Stimulated activated memory B cell treated with anti-CD40 and anti-IgM and Interleukin-4, amounts not matched to agents 10 μg/mL and 1 μg/mL and 100 μg/mL, for 72 hours (primary cell): ENCODE measurements around the gene AMIGO2.
"Not testable (repeated sequence)": the region's sequence is repeated elsewhere in the genome, so short reads cannot be mapped to it uniquely, and the experiment has no call there.

ENCODE experiments used
- ATAC-seq: fragments of 150-1000 bp; cut with Tn5 transposase; 2 replicates; pipeline ENCODE4 v1.10.0; 2021
- H3K27ac Mint-ChIP-seq: one replicate; pipeline ENCODE4 v1.8.0; 2022; ENCODE audit warnings: mild to moderate bottlenecking, mixed read lengths
- H3K27me3 Mint-ChIP-seq: one replicate; pipeline ENCODE4 v1.8.0; 2022; ENCODE audit warnings: mixed read lengths
- H3K36me3 Mint-ChIP-seq: one replicate; pipeline ENCODE4 v1.8.0; 2022; ENCODE audit warnings: mixed read lengths
- H3K4me1 Mint-ChIP-seq: one replicate; pipeline ENCODE4 v1.8.0; 2022; ENCODE audit warnings: mixed read lengths
- H3K4me3 Mint-ChIP-seq: one replicate; pipeline ENCODE4 v1.8.0; 2022; ENCODE audit warnings: mild to moderate bottlenecking, moderate library complexity, mixed read lengths
- H3K9me3 Mint-ChIP-seq: one replicate; pipeline ENCODE4 v1.8.0; 2022; ENCODE audit warnings: mixed read lengths

AMIGO2 gene, protein sequence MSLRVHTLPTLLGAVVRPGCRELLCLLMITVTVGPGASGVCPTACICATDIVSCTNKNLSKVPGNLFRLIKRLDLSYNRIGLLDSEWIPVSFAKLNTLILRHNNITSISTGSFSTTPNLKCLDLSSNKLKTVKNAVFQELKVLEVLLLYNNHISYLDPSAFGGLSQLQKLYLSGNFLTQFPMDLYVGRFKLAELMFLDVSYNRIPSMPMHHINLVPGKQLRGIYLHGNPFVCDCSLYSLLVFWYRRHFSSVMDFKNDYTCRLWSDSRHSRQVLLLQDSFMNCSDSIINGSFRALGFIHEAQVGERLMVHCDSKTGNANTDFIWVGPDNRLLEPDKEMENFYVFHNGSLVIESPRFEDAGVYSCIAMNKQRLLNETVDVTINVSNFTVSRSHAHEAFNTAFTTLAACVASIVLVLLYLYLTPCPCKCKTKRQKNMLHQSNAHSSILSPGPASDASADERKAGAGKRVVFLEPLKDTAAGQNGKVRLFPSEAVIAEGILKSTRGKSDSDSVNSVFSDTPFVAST

GRCh38 chr12:47079468-47079980, at the start of gene AMIGO2, which contains the start of gene PCED1B:
AMIGO2 (minus strand) TSS chr12:47079959; CDS start chr12:47079002, 957 bp downstream.
PCED1B (plus strand) TSS chr12:47079621; CDS start chr12:47235064, 155,443 bp downstream.
- H3K4me1 Mint-ChIP-seq, result peaks cover 51% of the 10 kb centered on the region
- peak; percentile 73 for ATAC-seq
- peak within 1 kb of the TSS; percentile 98 for H3K4me3 Mint-ChIP-seq
- no peaks in the 10 kb centered on the region for H3K27me3 Mint-ChIP-seq
- no peaks in the 10 kb centered on the region for H3K9me3 Mint-ChIP-seq
- H3K27ac Mint-ChIP-seq, result peak within 1 kb of the TSS; percentile 92
- H3K36me3 Mint-ChIP-seq, result peaks cover 11% of the 10 kb centered on the region

DNA sequence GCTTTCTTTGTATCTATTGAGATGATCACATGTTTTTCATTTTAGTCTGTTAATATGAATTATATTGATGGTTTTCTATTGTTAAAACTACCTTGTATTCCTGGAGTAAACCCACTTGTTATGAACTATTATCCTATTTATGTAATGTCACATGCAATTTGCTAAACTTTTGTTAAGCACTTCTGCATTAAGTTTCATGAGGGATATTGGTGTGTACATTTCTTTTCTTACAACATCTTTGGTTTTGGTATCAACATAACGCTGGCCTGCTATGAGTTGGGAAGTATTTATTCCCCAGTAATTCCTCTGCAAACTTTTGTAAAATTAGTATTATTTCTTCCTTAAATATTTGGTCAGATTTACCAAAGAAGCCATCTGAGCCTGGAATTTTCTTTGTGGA, 46.5 kb upstream of the AMIGO2 start:
- no peaks in the 10 kb centered on the region for H3K9me3 Mint-ChIP-seq
- ATAC-seq, result no peak
- no peaks in the 10 kb centered on the region for H3K27me3 Mint-ChIP-seq
- H3K36me3 Mint-ChIP-seq, result peaks cover 25% of the 10 kb centered on the region
- H3K4me3 Mint-ChIP-seq, result no peak overlapping the region
- no peak overlapping the region for H3K27ac Mint-ChIP-seq
- H3K4me1 Mint-ChIP-seq, result peaks cover 22% of the 10 kb centered on the region

DNA sequence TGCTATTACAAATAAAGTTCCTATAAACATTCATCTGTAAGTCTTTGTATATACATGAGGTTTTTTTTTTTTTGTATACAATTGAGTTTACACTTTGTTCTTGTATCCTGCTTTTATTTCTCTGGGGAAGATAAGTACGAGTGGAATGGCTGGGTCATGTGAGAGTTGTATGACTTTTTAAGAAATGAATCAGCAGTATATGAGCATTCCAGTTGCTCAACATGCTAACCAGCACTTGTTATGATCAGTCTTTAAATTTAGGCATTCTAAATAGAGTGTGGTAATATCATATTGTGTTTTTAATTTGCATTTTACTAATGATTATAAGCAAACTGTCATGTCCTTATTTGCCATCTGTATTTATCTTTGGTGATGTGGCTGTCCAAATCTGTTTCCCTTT, 44.7 kb upstream of the AMIGO2 start:
- Mint-ChIP-seq H3K4me3 (no peak overlapping the region), H3K4me1 (peaks cover 18% of the 10 kb centered on the region), H3K36me3 (peaks cover 21% of the 10 kb centered on the region), H3K27me3 (no peaks in the 10 kb centered on the region), H3K27ac (no peak overlapping the region), H3K9me3 (no peaks in the 10 kb centered on the region)
- no peak for ATAC-seq

- no peak for ATAC-seq
- H3K9me3 Mint-ChIP-seq, result no peaks in the 10 kb centered on the region
- no peaks in the 10 kb centered on the region for H3K27me3 Mint-ChIP-seq
- H3K4me1 Mint-ChIP-seq, result peaks cover 18% of the 10 kb centered on the region
- peaks cover 23% of the 10 kb centered on the region for H3K36me3 Mint-ChIP-seq
- no peak overlapping the region for H3K27ac Mint-ChIP-seq
- H3K4me3 Mint-ChIP-seq, result no peak overlapping the region
These were observed 44.0 kb upstream of the AMIGO2 start for GRCh38 chr12:47123730-47124129.

GRCh38 chr12:47122602-47123001, 42.8 kb upstream of the AMIGO2 start:
- Mint-ChIP-seq H3K9me3 (no peaks in the 10 kb centered on the region), H3K36me3 (peaks cover 34% of the 10 kb centered on the region), H3K4me3 (no peak overlapping the region), H3K27ac (no peak overlapping the region), H3K27me3 (no peaks in the 10 kb centered on the region), H3K4me1 (peaks cover 18% of the 10 kb centered on the region)
- ATAC-seq, result no peak

DNA sequence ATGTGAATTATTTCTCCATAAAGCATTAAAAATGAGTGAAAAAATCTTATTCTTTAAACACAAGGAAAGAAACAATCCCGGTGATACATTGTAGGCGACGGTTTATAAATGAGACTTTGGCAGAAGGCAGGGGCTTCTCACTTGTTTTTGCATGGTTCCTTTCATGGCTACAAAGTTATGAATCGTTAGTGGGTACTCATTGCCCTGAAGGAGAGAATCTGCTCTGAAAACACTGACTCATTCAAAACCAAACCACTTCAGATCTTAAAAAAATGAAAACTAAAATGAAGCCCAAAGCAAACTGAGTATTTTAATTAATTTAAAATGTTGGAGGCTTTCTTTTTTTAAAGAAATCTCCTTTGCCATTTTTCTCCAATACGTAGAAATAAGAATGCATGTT, 41.4 kb upstream of the AMIGO2 start:
- Mint-ChIP-seq H3K9me3 (no peaks in the 10 kb centered on the region), H3K27me3 (no peaks in the 10 kb centered on the region), H3K4me1 (peaks cover 11% of the 10 kb centered on the region), H3K4me3 (no peak overlapping the region), H3K27ac (no peak overlapping the region), H3K36me3 (peaks cover 33% of the 10 kb centered on the region)
- ATAC-seq, result no peak

- Mint-ChIP-seq H3K27me3 (no peaks in the 10 kb centered on the region), H3K9me3 (no peaks in the 10 kb centered on the region), H3K4me3 (no peak overlapping the region), H3K27ac (no peak overlapping the region), H3K4me1 (peaks cover 11% of the 10 kb centered on the region), H3K36me3 (peaks cover 33% of the 10 kb centered on the region)
- ATAC-seq, result no peak
These were observed 41.0 kb upstream of the AMIGO2 start for GRCh38 chr12:47120736-47121135.

DNA sequence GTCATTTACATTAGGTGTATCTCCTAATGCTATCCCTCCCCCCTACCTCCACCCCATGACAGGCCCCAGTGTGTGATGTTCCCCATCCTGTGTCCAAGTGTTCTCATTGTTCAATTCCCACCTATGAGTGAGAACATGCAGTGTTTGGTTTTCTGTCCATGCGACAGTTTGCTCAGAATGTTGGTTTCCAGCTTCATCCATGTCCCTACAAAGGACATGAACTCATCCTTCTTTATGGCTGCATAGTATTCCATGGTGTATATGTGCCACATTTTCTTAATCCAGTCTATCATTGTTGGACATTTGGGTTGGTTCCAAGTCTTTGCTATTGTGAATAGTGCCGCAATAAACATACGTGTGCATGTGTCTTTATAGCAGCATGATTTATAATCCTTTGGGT, 37.5 kb upstream of the AMIGO2 start:
- H3K36me3 Mint-ChIP-seq, result peaks cover 26% of the 10 kb centered on the region
- H3K27me3 Mint-ChIP-seq, H3K4me3 Mint-ChIP-seq, ATAC-seq, H3K27ac Mint-ChIP-seq, H3K9me3 Mint-ChIP-seq, H3K4me1 Mint-ChIP-seq: not testable (repeated sequence)

DNA sequence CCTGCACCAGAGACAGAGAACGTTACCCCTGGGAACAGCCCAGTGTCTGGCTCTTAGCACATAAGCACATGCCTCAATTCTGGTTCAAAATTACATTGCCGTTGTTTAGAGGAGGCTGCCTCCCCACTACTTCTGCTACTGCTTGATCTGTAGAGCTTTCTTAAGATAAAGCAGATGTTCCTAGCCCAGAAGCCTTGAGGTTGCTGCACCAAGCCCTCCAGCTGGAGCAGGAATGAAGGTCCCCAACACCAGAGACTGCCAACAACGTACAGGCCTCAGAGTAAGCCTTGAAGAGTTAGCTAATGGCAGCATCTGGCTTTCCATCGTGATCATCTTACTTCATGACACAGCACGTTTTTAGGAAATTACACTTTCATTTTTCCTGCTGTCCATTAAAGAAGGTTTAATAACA, 34.7 kb upstream of the AMIGO2 start:
- no peak for ATAC-seq
- peaks cover 42% of the 10 kb centered on the region for H3K36me3 Mint-ChIP-seq
- H3K27me3 Mint-ChIP-seq, result no peaks in the 10 kb centered on the region
- H3K4me3 Mint-ChIP-seq, result no peak overlapping the region
- no peaks in the 10 kb centered on the region for H3K4me1 Mint-ChIP-seq
- H3K27ac Mint-ChIP-seq, result no peak overlapping the region
- H3K9me3 Mint-ChIP-seq, result no peaks in the 10 kb centered on the region

- no peaks in the 10 kb centered on the region for H3K4me1 Mint-ChIP-seq
- no peaks in the 10 kb centered on the region for H3K27me3 Mint-ChIP-seq
- peaks cover 38% of the 10 kb centered on the region for H3K36me3 Mint-ChIP-seq
- ATAC-seq, result no peak
- H3K4me3 Mint-ChIP-seq, result no peak overlapping the region
- no peak overlapping the region for H3K27ac Mint-ChIP-seq
- no peaks in the 10 kb centered on the region for H3K9me3 Mint-ChIP-seq
These were observed 32.9 kb upstream of the AMIGO2 start for GRCh38 chr12:47112679-47113078.

GRCh38 chr12:47111854-47112253, 32.1 kb upstream of the AMIGO2 start:
- no peak for ATAC-seq
- no peaks in the 10 kb centered on the region for H3K9me3 Mint-ChIP-seq
- H3K4me1 Mint-ChIP-seq, result no peaks in the 10 kb centered on the region
- peaks cover 39% of the 10 kb centered on the region for H3K36me3 Mint-ChIP-seq
- H3K27me3 Mint-ChIP-seq, result no peaks in the 10 kb centered on the region
- no peak overlapping the region for H3K4me3 Mint-ChIP-seq
- no peak overlapping the region for H3K27ac Mint-ChIP-seq

DNA sequence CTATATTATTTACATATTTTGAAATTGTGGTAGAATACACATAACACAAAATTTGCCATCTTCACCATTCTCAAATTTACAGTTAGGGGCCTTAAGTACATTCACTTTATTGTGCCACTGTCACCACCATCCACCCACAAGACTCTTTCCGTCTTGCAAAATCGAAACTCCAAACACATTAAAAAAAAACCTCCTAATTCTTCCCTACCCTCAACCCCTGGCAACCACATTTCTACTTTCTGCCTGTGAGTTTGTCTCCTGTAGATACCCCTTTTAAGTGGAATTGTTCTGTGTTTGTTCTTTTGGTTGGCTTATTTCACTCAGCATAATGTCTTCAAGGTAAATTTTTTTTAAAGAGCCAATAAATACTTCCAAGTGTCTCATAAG, 31.6 kb upstream of the AMIGO2 start:
- Mint-ChIP-seq H3K27me3 (no peaks in the 10 kb centered on the region), H3K36me3 (peaks cover 43% of the 10 kb centered on the region), H3K9me3 (no peaks in the 10 kb centered on the region), H3K4me1 (no peaks in the 10 kb centered on the region), H3K27ac (no peak overlapping the region), H3K4me3 (no peak overlapping the region)
- ATAC-seq, result no peak

- no peaks in the 10 kb centered on the region for H3K9me3 Mint-ChIP-seq
- no peaks in the 10 kb centered on the region for H3K27me3 Mint-ChIP-seq
- ATAC-seq, result no peak
- H3K36me3 Mint-ChIP-seq, result peaks cover 45% of the 10 kb centered on the region
- H3K27ac Mint-ChIP-seq, result no peak overlapping the region
- no peaks in the 10 kb centered on the region for H3K4me1 Mint-ChIP-seq
- no peak overlapping the region for H3K4me3 Mint-ChIP-seq
These were observed 31.1 kb upstream of the AMIGO2 start for GRCh38 chr12:47110718-47111391.

- Mint-ChIP-seq H3K27me3 (no peaks in the 10 kb centered on the region), H3K27ac (no peak overlapping the region), H3K36me3 (peaks cover 48% of the 10 kb centered on the region), H3K4me3 (no peak overlapping the region), H3K4me1 (no peaks in the 10 kb centered on the region), H3K9me3 (no peaks in the 10 kb centered on the region)
- no peak for ATAC-seq
These were observed 30.3 kb upstream of the AMIGO2 start for GRCh38 chr12:47110011-47110541.

DNA sequence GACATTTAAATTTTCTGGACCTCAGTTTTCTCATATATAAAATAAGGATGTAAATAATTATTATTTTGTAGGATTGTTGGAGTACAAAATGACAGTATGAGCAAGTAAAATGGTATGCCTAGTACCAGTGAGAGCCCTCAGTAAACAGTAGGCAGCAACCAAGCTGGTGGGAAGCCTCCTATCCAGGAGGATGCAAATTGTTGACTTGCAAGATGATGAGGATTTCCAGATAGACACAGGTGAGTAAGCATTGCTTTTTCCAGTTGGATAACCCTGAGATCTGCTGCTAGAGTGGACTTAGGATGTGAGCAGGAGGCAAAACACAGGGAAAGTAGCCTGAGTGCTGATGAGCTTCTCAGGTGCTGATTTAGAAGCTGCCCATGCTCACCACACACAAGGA, 28.2 kb upstream of the AMIGO2 start:
- no peaks in the 10 kb centered on the region for H3K27me3 Mint-ChIP-seq
- H3K27ac Mint-ChIP-seq, result no peak overlapping the region
- H3K36me3 Mint-ChIP-seq, result peaks cover 51% of the 10 kb centered on the region
- ATAC-seq, result no peak
- no peaks in the 10 kb centered on the region for H3K9me3 Mint-ChIP-seq
- H3K4me3 Mint-ChIP-seq, result no peak overlapping the region
- H3K4me1 Mint-ChIP-seq, result no peaks in the 10 kb centered on the region
